ENCODE data around the gene SRGAP1. TPM values are rescaled to one million over a fixed set of nuclear protein-coding genes. Genes with fewer than 3 reads are reported as not detected.

The SRGAP1 gene
- total RNA-seq, 1 donor from 2014 or later: 5.7 TPM

GRCh38 chr12:63967358-63968145 is 123.1 kb downstream of the SRGAP1 start:
- no peak overlapping the region for H3K4me3 ChIP-seq (ENCODE audit: low read length in 3 of 3)
- no peaks in the 10 kb centered on the region for H3K4me1 ChIP-seq (ENCODE audit: control insufficient read depth in 3 of 3, insufficient read depth in 3 of 3, low read length in 3 of 3)
- no peak overlapping the region for H3K27ac ChIP-seq (ENCODE audit: low read depth, low read length)
- no peaks in the 10 kb centered on the region for H3K9me3 ChIP-seq (ENCODE audit: control insufficient read depth in 3 of 3, low read length in 3 of 3)
- no peak overlapping the region for H3K9ac ChIP-seq (ENCODE audit: low read depth in 1 of 3, low read length in 3 of 3)
- no peaks in the 10 kb centered on the region for H3K36me3 ChIP-seq (ENCODE audit: control insufficient read depth in 3 of 3, insufficient read depth in 3 of 3, low read length in 3 of 3)
- H3K27me3 ChIP-seq (ENCODE audit: control insufficient read depth in 3 of 3, insufficient read depth in 3 of 3, low read length in 3 of 3): no peaks in the 10 kb centered on the region

GRCh38 chr12:63968673-63969072 is 124.2 kb downstream of the SRGAP1 start:
- H3K9ac ChIP-seq (ENCODE audit: low read depth in 1 of 3, low read length in 3 of 3): no peak overlapping the region
- no peaks in the 10 kb centered on the region for H3K9me3 ChIP-seq (ENCODE audit: control insufficient read depth in 3 of 3, low read length in 3 of 3)
- H3K4me1 ChIP-seq (ENCODE audit: control insufficient read depth in 3 of 3, insufficient read depth in 3 of 3, low read length in 3 of 3): no peaks in the 10 kb centered on the region
- no peak overlapping the region for H3K27ac ChIP-seq (ENCODE audit: low read depth, low read length)
- H3K27me3 ChIP-seq (ENCODE audit: control insufficient read depth in 3 of 3, insufficient read depth in 3 of 3, low read length in 3 of 3): no peaks in the 10 kb centered on the region
- H3K36me3 ChIP-seq (ENCODE audit: control insufficient read depth in 3 of 3, insufficient read depth in 3 of 3, low read length in 3 of 3): no peaks in the 10 kb centered on the region
- no peak overlapping the region for H3K4me3 ChIP-seq (ENCODE audit: low read length in 3 of 3)

GRCh38 chr12:63976902-63977395 is 132.4 kb downstream of the SRGAP1 start:
- H3K9me3 ChIP-seq (ENCODE audit: control insufficient read depth in 3 of 3, low read length in 3 of 3): no peaks in the 10 kb centered on the region
- no peak overlapping the region for H3K9ac ChIP-seq (ENCODE audit: low read depth in 1 of 3, low read length in 3 of 3)
- H3K4me1 ChIP-seq (ENCODE audit: control insufficient read depth in 3 of 3, insufficient read depth in 3 of 3, low read length in 3 of 3): no peaks in the 10 kb centered on the region
- H3K36me3 ChIP-seq (ENCODE audit: control insufficient read depth in 3 of 3, insufficient read depth in 3 of 3, low read length in 3 of 3): no peaks in the 10 kb centered on the region
- no peak overlapping the region for H3K4me3 ChIP-seq (ENCODE audit: low read length in 3 of 3)
- no peaks in the 10 kb centered on the region for H3K27me3 ChIP-seq (ENCODE audit: control insufficient read depth in 3 of 3, insufficient read depth in 3 of 3, low read length in 3 of 3)
- no peak overlapping the region for H3K27ac ChIP-seq (ENCODE audit: low read depth, low read length)

GRCh38 chr12:63977441-63977840 is 132.9 kb downstream of the SRGAP1 start:
- H3K9me3 ChIP-seq (ENCODE audit: control insufficient read depth in 3 of 3, low read length in 3 of 3): no peaks in the 10 kb centered on the region
- no peaks in the 10 kb centered on the region for H3K27me3 ChIP-seq (ENCODE audit: control insufficient read depth in 3 of 3, insufficient read depth in 3 of 3, low read length in 3 of 3)
- no peak overlapping the region for H3K9ac ChIP-seq (ENCODE audit: low read depth in 1 of 3, low read length in 3 of 3)
- no peaks in the 10 kb centered on the region for H3K4me1 ChIP-seq (ENCODE audit: control insufficient read depth in 3 of 3, insufficient read depth in 3 of 3, low read length in 3 of 3)
- no peaks in the 10 kb centered on the region for H3K36me3 ChIP-seq (ENCODE audit: control insufficient read depth in 3 of 3, insufficient read depth in 3 of 3, low read length in 3 of 3)
- H3K27ac ChIP-seq (ENCODE audit: low read depth, low read length): no peak overlapping the region
- H3K4me3 ChIP-seq (ENCODE audit: low read length in 3 of 3): no peak overlapping the region

- Histone ChIP-seq H3K4me1 (ENCODE audit: control insufficient read depth in 3 of 3, insufficient read depth in 3 of 3, low read length in 3 of 3) (no peaks in the 10 kb centered on the region), H3K36me3 (ENCODE audit: control insufficient read depth in 3 of 3, insufficient read depth in 3 of 3, low read length in 3 of 3) (no peaks in the 10 kb centered on the region), H3K9ac (ENCODE audit: low read depth in 1 of 3, low read length in 3 of 3) (no peak overlapping the region), H3K4me3 (ENCODE audit: low read length in 3 of 3) (no peak overlapping the region), H3K27me3 (ENCODE audit: control insufficient read depth in 3 of 3, insufficient read depth in 3 of 3, low read length in 3 of 3) (no peaks in the 10 kb centered on the region), H3K9me3 (ENCODE audit: control insufficient read depth in 3 of 3, low read length in 3 of 3) (no peaks in the 10 kb centered on the region), H3K27ac (ENCODE audit: low read depth, low read length) (no peak overlapping the region)
Observed at GRCh38 chr12:63978519-63978918, 134.0 kb downstream of the SRGAP1 start.

- Histone ChIP-seq H3K9me3 (ENCODE audit: control insufficient read depth in 3 of 3, low read length in 3 of 3) (no peaks in the 10 kb centered on the region), H3K36me3 (ENCODE audit: control insufficient read depth in 3 of 3, insufficient read depth in 3 of 3, low read length in 3 of 3) (no peaks in the 10 kb centered on the region), H3K27me3 (ENCODE audit: control insufficient read depth in 3 of 3, insufficient read depth in 3 of 3, low read length in 3 of 3) (no peaks in the 10 kb centered on the region), H3K27ac (ENCODE audit: low read depth, low read length) (no peak overlapping the region), H3K9ac (ENCODE audit: low read depth in 1 of 3, low read length in 3 of 3) (no peak overlapping the region), H3K4me1 (ENCODE audit: control insufficient read depth in 3 of 3, insufficient read depth in 3 of 3, low read length in 3 of 3) (no peaks in the 10 kb centered on the region), H3K4me3 (ENCODE audit: low read length in 3 of 3) (no peak overlapping the region)
Observed at GRCh38 chr12:63980211-63980610, 135.7 kb downstream of the SRGAP1 start.

GRCh38 chr12:63981343-63981742 is 136.8 kb downstream of the SRGAP1 start:
- H3K9ac ChIP-seq (ENCODE audit: low read depth in 1 of 3, low read length in 3 of 3): no peak overlapping the region
- no peaks in the 10 kb centered on the region for H3K27me3 ChIP-seq (ENCODE audit: control insufficient read depth in 3 of 3, insufficient read depth in 3 of 3, low read length in 3 of 3)
- no peaks in the 10 kb centered on the region for H3K4me1 ChIP-seq (ENCODE audit: control insufficient read depth in 3 of 3, insufficient read depth in 3 of 3, low read length in 3 of 3)
- no peaks in the 10 kb centered on the region for H3K36me3 ChIP-seq (ENCODE audit: control insufficient read depth in 3 of 3, insufficient read depth in 3 of 3, low read length in 3 of 3)
- no peaks in the 10 kb centered on the region for H3K9me3 ChIP-seq (ENCODE audit: control insufficient read depth in 3 of 3, low read length in 3 of 3)
- no peak overlapping the region for H3K4me3 ChIP-seq (ENCODE audit: low read length in 3 of 3)
- H3K27ac ChIP-seq (ENCODE audit: low read depth, low read length): no peak overlapping the region

GRCh38 chr12:63982604-63983295 is 138.2 kb downstream of the SRGAP1 start:
- Histone ChIP-seq H3K36me3 (ENCODE audit: control insufficient read depth in 3 of 3, insufficient read depth in 3 of 3, low read length in 3 of 3) (no peaks in the 10 kb centered on the region), H3K27me3 (ENCODE audit: control insufficient read depth in 3 of 3, insufficient read depth in 3 of 3, low read length in 3 of 3) (no peaks in the 10 kb centered on the region), H3K27ac (ENCODE audit: low read depth, low read length) (no peak overlapping the region), H3K4me3 (ENCODE audit: low read length in 3 of 3) (no peak overlapping the region), H3K4me1 (ENCODE audit: control insufficient read depth in 3 of 3, insufficient read depth in 3 of 3, low read length in 3 of 3) (no peaks in the 10 kb centered on the region), H3K9me3 (ENCODE audit: control insufficient read depth in 3 of 3, low read length in 3 of 3) (no peaks in the 10 kb centered on the region), H3K9ac (ENCODE audit: low read depth in 1 of 3, low read length in 3 of 3) (no peak overlapping the region)

- H3K27ac ChIP-seq (ENCODE audit: low read depth, low read length): no peak overlapping the region
- H3K27me3 ChIP-seq (ENCODE audit: control insufficient read depth in 3 of 3, insufficient read depth in 3 of 3, low read length in 3 of 3): no peaks in the 10 kb centered on the region
- H3K9me3 ChIP-seq (ENCODE audit: control insufficient read depth in 3 of 3, low read length in 3 of 3): no peaks in the 10 kb centered on the region
- H3K36me3 ChIP-seq (ENCODE audit: control insufficient read depth in 3 of 3, insufficient read depth in 3 of 3, low read length in 3 of 3): no peaks in the 10 kb centered on the region
- H3K4me3 ChIP-seq (ENCODE audit: low read length in 3 of 3): no peak overlapping the region
- no peaks in the 10 kb centered on the region for H3K4me1 ChIP-seq (ENCODE audit: control insufficient read depth in 3 of 3, insufficient read depth in 3 of 3, low read length in 3 of 3)
- H3K9ac ChIP-seq (ENCODE audit: low read depth in 1 of 3, low read length in 3 of 3): no peak overlapping the region
Observed at GRCh38 chr12:63985456-63985855, 141.0 kb downstream of the SRGAP1 start.

- no peaks in the 10 kb centered on the region for H3K36me3 ChIP-seq (ENCODE audit: control insufficient read depth in 3 of 3, insufficient read depth in 3 of 3, low read length in 3 of 3)
- H3K27me3 ChIP-seq (ENCODE audit: control insufficient read depth in 3 of 3, insufficient read depth in 3 of 3, low read length in 3 of 3): no peaks in the 10 kb centered on the region
- no peak overlapping the region for H3K4me3 ChIP-seq (ENCODE audit: low read length in 3 of 3)
- H3K9me3 ChIP-seq (ENCODE audit: control insufficient read depth in 3 of 3, low read length in 3 of 3): no peaks in the 10 kb centered on the region
- H3K4me1 ChIP-seq (ENCODE audit: control insufficient read depth in 3 of 3, insufficient read depth in 3 of 3, low read length in 3 of 3): no peaks in the 10 kb centered on the region
- no peak overlapping the region for H3K9ac ChIP-seq (ENCODE audit: low read depth in 1 of 3, low read length in 3 of 3)
- no peak overlapping the region for H3K27ac ChIP-seq (ENCODE audit: low read depth, low read length)
Observed at GRCh38 chr12:63985945-63986344, 141.4 kb downstream of the SRGAP1 start.

All from skeletal muscle tissue (tissue), 4 donors.